Psoas muscle (tissue), 8 donors: Measurements from ENCODE around the gene MISP3. TPM values are rescaled to one million over a fixed set of nuclear protein-coding genes. Genes with fewer than 3 reads are reported as not detected.
A peak's percentile ranks its signal among the peaks of the same experiment; 100 is the strongest.

ENCODE experiments used
- ATAC-seq, 4 donors: fragments of 200-7000 bp; cut with Tn5 transposase; one replicate each; pipeline ENCODE4 v1.9.1; 2020; ENCODE audit warnings: moderate library complexity in 3 of 4, mild to moderate bottlenecking in 2 of 4
- DNase-seq, 2 donors: peaks; one replicate each; pipeline ENCODE4 v3.0.0-alpha.2; 2020
- H3K27ac ChIP-seq: fragments of 200-600 bp; one replicate; pipeline ENCODE4 v1.8.0; 2022
- H3K27me3 ChIP-seq, 3 donors: fragments of 200-600 bp in 1 of 3; one replicate each; pipeline versions ENCODE4 v1.6.1 to v1.8.0; 2013 to 2022; ENCODE audit warnings: low read length in 2 of 3, mild to moderate bottlenecking in 2 of 3, moderate library complexity in 1 of 3; ENCODE audit not compliant: insufficient read depth in 3 of 3
- H3K36me3 ChIP-seq, 2 donors: fragments of 200-600 bp in 1 of 2; one replicate each; pipeline versions ENCODE4 v1.6.1 to v1.8.0; 2013 to 2022; ENCODE audit warnings: low read depth in 1 of 2, mild to moderate bottlenecking in 1 of 2, moderate library complexity in 1 of 2; ENCODE audit not compliant: insufficient read depth in 1 of 2
- H3K4me1 ChIP-seq: fragments of 200-600 bp; one replicate; pipeline ENCODE4 v1.8.0; 2022
- H3K4me3 ChIP-seq: fragments of 200-600 bp; one replicate; pipeline ENCODE4 v1.8.0; 2022; ENCODE audit warnings: mild to moderate bottlenecking
- H3K9me3 ChIP-seq: fragments of 200-600 bp; one replicate; pipeline ENCODE4 v1.8.0; 2022
- CTCF ChIP-seq: fragments of 200-600 bp; IDR thresholded peaks from one replicate; pipeline ENCODE4 v1.8.0; 2022; ENCODE audit warnings: antibody characterized with exemption
- WGBS, 3 donors: extraction: QIAGEN DNeasy Blood & Tissue Kit; methylation state at CpG; one replicate each; pipeline versions ENCODE4 v1.1.6 to v1.1.7; 2013; 5-methylcytosine and 5-hydroxymethylcytosine counted together
- intact Hi-C, 2 donors: fragments of 100-400 bp; cut with DNase I; formaldehyde crosslinking; loops; one replicate each; pipeline versions ENCODE4 v1.11.0 to v1.14.2; 2022
- polyA plus RNA-seq, 3 donors: library from polyadenylated mRNA; stranded (reverse); fragments of 200-250 nt; gene quantifications; one replicate each; pipeline ENCODE4 v1.2.3, GENCODE V29; 2013
- total RNA-seq, 4 donors: library from RNA; stranded (reverse); fragmentation: NEBNext Ultra II Directional in 2 of 4; extraction: Animal tissue kit (Norgen Biotek cat#: 25700) in 2 of 4; gene quantifications; one replicate each; pipeline versions ENCODE4 v1.2.1 to v1.2.4, GENCODE V29; 2021 to 2023
- donor health status: healthy with polysubstance abuse.
- donor health status: DM: no; HTN: no; CAD: no; lungs with moderate emphysema.
- donor health status: Bipolar disorder and iron deficiency.
- donor health status: healthy.
- donor health status: DM: yes; HTN: yes; CAD: no.
- donor health status: DM: no; HTN: no; CAD: no.
- donor health status: DM: no; HTN: no; CAD: no.
- donor health status: DM: yes; HTN: yes; CAD: no.

The MISP3 gene
- total and polyA plus RNA-seq, 7 donors, result 1.8 to 15.4 (median 2.8) TPM

GRCh38 chr19:14066134-14066533 lies 6.5 kb upstream of the MISP3 start:
- Histone ChIP-seq H3K9me3 (no peaks in the 10 kb centered on the region), H3K4me3 (no peak overlapping the region), H3K27me3 (peaks cover 0 to 4% (median 3%) of the 10 kb centered on the region in 3 donors), H3K27ac (no peak overlapping the region), H3K36me3 (no peaks in the 10 kb centered on the region), H3K4me1 (no peaks in the 10 kb centered on the region)
- 62 to 66% (median 64%) methylated on average over 2 of the region's 2 CpGs for WGBS, 3 donors
- TF ChIP-seq CTCF, result no peak
- intact Hi-C loops, result no loop called here
- ATAC-seq, result no peak
- DNase-seq, result no peak

DNA sequence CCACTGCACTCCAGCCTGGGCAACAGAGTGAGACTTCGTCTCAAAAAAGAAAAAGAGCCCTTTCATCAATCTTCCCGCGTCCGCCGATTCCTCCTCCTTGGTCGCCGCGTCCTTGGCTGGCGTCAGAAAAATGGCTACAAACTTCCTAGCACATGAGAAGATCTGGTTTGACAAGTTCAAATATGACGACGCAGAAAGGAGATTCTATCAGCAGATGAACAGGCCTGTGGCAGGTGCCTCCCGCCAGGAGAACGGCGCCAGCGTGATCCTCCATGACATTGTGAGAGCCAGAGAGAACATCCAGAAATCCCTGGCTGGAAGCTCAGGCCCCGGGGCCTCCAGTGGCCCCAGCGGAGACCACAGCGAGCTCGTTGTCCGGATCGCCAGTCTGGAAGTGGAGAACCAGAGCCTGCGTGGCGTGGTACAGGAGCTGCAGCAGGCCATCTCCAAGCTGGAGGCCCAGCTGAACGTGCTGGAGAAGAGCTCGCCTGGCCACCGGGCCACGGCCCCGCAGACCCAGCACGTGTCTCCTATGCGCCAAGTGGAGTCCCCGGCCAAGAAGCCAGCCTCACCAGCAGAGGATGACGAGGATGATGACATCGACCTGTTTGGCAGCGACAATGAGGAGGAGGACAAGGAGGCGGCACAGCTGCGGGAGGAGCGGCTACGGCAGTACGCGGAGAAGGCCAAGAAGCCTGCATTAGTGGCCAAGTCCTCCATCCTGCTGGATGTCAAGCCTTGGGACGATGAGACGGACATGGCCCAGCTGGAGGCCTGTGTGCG lies 2.1 kb upstream of the MISP3 start:
- 89 to 92% (median 91%) methylated on average over 43 of the region's 43 CpGs for WGBS, 3 donors
- ATAC-seq (no peak), DNase-seq (no peak)
- intact Hi-C loops, result loop anchor here (5.0 to 10.0 kb wide), 3 partner anchors 63 to 296 kb away; partner anchors contain the start of genes C19orf53 (in 2 of the 2) and RFX1 (in 1 of the 2)
- Histone ChIP-seq H3K4me1 (peaks cover 17% of the 10 kb centered on the region), H3K27ac (no peak overlapping the region), H3K27me3 (no peaks in the 10 kb centered on the region), H3K36me3 (no peaks in the 10 kb centered on the region), H3K9me3 (no peaks in the 10 kb centered on the region), H3K4me3 (no peak overlapping the region)
- no peak for TF ChIP-seq CTCF

GRCh38 chr19:14073261-14073924 lies 807 bp downstream of the MISP3 start:
- ATAC-seq, result peak; percentile 45 to 58 (median 56)
- Histone ChIP-seq H3K4me3 (peak overlapping the region; percentile 83), H3K4me1 (peaks cover 20% of the 10 kb centered on the region), H3K27ac (peak overlapping the region; percentile 78), H3K36me3 (no peaks in the 10 kb centered on the region), H3K9me3 (no peaks in the 10 kb centered on the region), H3K27me3 (no peaks in the 10 kb centered on the region)
- TF ChIP-seq CTCF, result peak; percentile 75
- intact Hi-C loops, result loop anchor here (2.0 to 10.0 kb wide), 4 partner anchors 61 to 299 kb away; partner anchors contain the start of genes C19orf53 (in 2 of the 2) and RFX1 (in 1 of the 2)
- WGBS, 3 donors, result 0 to 1% (median 1%) methylated on average over 63 to 106 of the region's 106 CpGs
- DNase-seq, result peak; percentile 83 to 89

DNA sequence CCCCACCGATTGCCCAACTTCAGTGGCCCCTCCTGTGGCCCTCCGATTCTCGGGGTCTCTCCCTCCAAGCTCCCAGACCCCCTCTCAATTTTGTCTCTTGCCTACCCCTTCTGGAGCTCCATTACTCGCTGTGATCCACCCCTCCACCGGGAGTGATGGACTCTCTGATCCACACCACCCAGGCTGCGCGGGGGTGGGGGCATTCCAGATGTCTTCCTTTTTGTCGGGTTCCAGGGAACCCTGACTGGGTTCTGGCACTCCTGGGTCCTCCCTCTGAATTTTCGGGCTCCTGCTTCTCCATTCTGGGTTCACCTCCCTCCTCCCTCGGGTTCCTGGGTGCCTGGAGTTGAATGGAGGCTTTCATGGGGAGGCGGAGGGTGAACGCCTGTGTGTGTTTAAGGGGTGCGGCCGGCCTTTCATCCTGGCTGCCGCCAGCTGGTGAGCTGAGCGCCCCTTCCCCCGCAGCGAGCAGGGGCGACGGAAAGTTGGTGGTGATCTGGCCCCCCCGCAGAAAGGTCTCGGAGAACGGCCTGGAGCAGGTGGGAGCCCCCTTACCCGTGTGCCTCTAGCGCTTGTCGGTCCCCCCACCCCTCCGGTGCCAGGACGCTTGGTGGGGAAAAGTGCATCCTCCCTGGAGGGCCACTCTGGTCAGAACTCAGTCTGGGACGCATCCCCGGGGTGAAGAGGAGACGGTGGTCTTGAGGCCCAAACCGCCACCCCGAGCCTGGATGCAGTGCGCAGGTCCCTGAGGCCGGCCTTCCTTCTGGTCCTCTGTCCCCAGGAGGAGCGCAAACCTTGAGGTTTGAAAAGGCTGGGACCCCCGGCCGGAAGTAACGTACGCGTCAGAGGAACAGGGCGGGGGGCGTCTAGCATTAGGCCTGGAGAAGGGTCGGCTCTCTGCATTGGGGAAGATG lies 1.6 kb downstream of the MISP3 start:
- ATAC-seq (peak in 2 of 4 donors; percentile 4 to 11), DNase-seq (no peak)
- Histone ChIP-seq H3K36me3 (no peaks in the 10 kb centered on the region), H3K27ac (peak overlapping the region; percentile 78), H3K27me3 (no peaks in the 10 kb centered on the region), H3K4me3 (peak overlapping the region; percentile 83), H3K9me3 (no peaks in the 10 kb centered on the region), H3K4me1 (peaks cover 20% of the 10 kb centered on the region)
- no peak for TF ChIP-seq CTCF
- intact Hi-C loops, result loop anchor here (1.0 to 10.0 kb wide), 5 partner anchors 61 to 299 kb away; partner anchors contain the start of genes C19orf53 (in 2 of the 2) and RFX1 (in 1 of the 2)
- WGBS, 3 donors, result 12 to 16% (median 15%) methylated on average over 41 to 44 of the region's 44 CpGs
